ENCODE measurements around the gene NOL4L. TPM values are rescaled to one million over a fixed set of nuclear protein-coding genes. Genes with fewer than 3 reads are reported as not detected.
A peak's percentile ranks its signal among the peaks of the same experiment; 100 is the strongest.

NOL4L gene
- total RNA-seq, 1 donor from 2014 or later: 90.6 TPM

GRCh38 chr20:32449057-32449889, 135.9 kb downstream of the NOL4L start:
- no peak for TF ChIP-seq CTCF (IDR thresholded peaks at IDR 0.05; ENCODE audit: unreplicated experiment)
- H3K4me1 Mint-ChIP-seq: peaks cover 50% of the 10 kb centered on the region

GRCh38 chr20:32448306-32449056, 136.7 kb downstream of the NOL4L start:
- peak overlapping the region; percentile 87 for H3K27ac Mint-ChIP-seq
- H3K4me1 Mint-ChIP-seq: peaks cover 50% of the 10 kb centered on the region
- no peaks in the 10 kb centered on the region for H3K9me3 Mint-ChIP-seq
- H3K36me3 Mint-ChIP-seq: peaks cover 47% of the 10 kb centered on the region
- H3K27me3 Mint-ChIP-seq (ENCODE audit: low read depth): no peaks in the 10 kb centered on the region
- no peak for TF ChIP-seq CTCF (IDR thresholded peaks at IDR 0.05; ENCODE audit: unreplicated experiment)
- no peak overlapping the region for H3K4me3 Mint-ChIP-seq
- no peak for DNase-seq (ENCODE audit: low spot score in 2 of 2, unreplicated experiment in 2 of 2)

More at GRCh38 chr20:32449057-32449889, 135.9 kb downstream of the NOL4L start:
- no peaks in the 10 kb centered on the region for H3K27me3 Mint-ChIP-seq (ENCODE audit: low read depth)
- H3K36me3 Mint-ChIP-seq: peaks cover 41% of the 10 kb centered on the region
- no peaks in the 10 kb centered on the region for H3K9me3 Mint-ChIP-seq
- DNase-seq (ENCODE audit: low spot score in 2 of 2, unreplicated experiment in 2 of 2): no peak
- no peak overlapping the region for H3K4me3 Mint-ChIP-seq
- H3K27ac Mint-ChIP-seq: peak overlapping the region; percentile 86

GRCh38 chr20:32447136-32448027, 137.8 kb downstream of the NOL4L start:
- Mint-ChIP-seq H3K4me1 (peaks cover 53% of the 10 kb centered on the region), H3K27me3 (ENCODE audit: low read depth) (no peaks in the 10 kb centered on the region), H3K27ac (peak overlapping the region; percentile 87), H3K9me3 (no peaks in the 10 kb centered on the region), H3K4me3 (no peak overlapping the region), H3K36me3 (peaks cover 46% of the 10 kb centered on the region)
- DNase-seq (ENCODE audit: low spot score in 2 of 2, unreplicated experiment in 2 of 2): no peak
- no peak for TF ChIP-seq CTCF (IDR thresholded peaks at IDR 0.05; ENCODE audit: unreplicated experiment)

DNA sequence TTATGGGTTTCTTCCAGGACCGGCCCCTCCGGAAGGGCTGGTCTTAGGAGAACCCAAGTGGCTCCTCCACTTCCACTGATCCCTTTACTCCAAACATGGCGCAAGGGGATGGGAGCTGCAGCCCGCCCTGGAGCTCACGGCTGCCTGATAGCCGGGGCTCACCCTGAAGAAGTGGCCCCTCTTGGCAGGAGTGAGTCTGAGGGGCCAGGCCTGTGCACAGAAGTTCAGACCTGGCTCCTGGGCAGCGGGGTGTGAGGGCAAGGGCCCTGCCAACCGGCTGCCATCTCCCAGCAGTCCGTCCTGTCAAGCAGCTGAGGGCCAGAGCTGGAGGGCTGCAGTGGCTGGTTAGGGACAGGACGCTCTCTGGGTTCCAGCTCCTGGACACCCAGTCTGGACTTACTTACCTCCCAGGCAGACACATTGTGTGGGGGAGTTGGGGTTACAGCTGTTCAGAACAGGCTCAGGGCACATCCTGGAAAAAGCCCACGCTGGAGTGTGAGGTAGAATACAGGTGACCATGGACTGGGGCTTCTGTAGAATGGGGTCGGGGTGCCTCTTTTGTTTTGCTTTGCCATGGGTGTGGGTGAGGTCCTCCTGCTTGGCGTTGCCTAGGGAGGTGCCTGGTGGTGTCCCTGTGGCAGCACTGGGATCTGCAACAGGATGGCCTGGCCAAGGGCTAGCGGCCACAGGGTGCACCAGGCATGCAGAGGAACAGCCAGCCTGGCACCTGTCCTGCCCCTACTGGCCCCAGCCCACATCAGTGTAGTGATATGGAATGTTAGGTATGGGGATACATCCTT, 138.6 kb downstream of the NOL4L start:
- Mint-ChIP-seq H3K4me3 (peak overlapping the region; percentile 25), H3K27me3 (ENCODE audit: low read depth) (no peaks in the 10 kb centered on the region), H3K27ac (peak overlapping the region; percentile 87), H3K36me3 (peaks cover 46% of the 10 kb centered on the region), H3K9me3 (no peaks in the 10 kb centered on the region), H3K4me1 (peaks cover 53% of the 10 kb centered on the region)
- DNase-seq (ENCODE audit: low spot score in 2 of 2, unreplicated experiment in 2 of 2): no peak
- TF ChIP-seq CTCF (IDR thresholded peaks at IDR 0.05; ENCODE audit: unreplicated experiment): no peak
